CD14-positive monocyte (primary cell): ENCODE data around the gene GRB14. TPM values are rescaled to one million over a fixed set of nuclear protein-coding genes. Genes with fewer than 3 reads are reported as not detected.

Experiments
- DNase-seq, 3 donors: peaks; one replicate each; pipeline ENCODE4 v3.0.0-alpha.2; 2011 to 2022
- H2AFZ ChIP-seq: 2 replicates; pipeline ENCODE4 v1.6.0; 2012; ENCODE audit warnings: mild to moderate bottlenecking, low read depth, low read length, inconsistent platforms; ENCODE audit not compliant: insufficient read depth, poor library complexity, severe bottlenecking
- H3K27ac ChIP-seq, 2 donors: 1 replicate in 1 of 2; 2 replicates in 1 of 2; pipeline ENCODE4 v1.5.1; 2012 to 2013; ENCODE audit warnings: low read length in 2 of 2, control low read depth in 1 of 2, inconsistent platforms in 1 of 2, low read depth in 1 of 2, mild to moderate bottlenecking in 1 of 2
- H3K27me3 ChIP-seq, 2 donors: one replicate each; pipeline versions ENCODE4 v1.6.0 to v1.6.1; 2011 to 2013; ENCODE audit warnings: low read length in 2 of 2; ENCODE audit not compliant: control insufficient read depth in 2 of 2, insufficient read depth in 2 of 2
- H3K36me3 ChIP-seq, 2 donors: replicated peaks in 1 of 2; 1 replicate in 1 of 2; 2 replicates in 1 of 2; pipeline versions ENCODE4 v1.5.1 to v1.6.1; 2012 to 2013; ENCODE audit warnings: low read length in 2 of 2, control low read depth in 1 of 2, inconsistent platforms in 1 of 2, mild to moderate bottlenecking in 1 of 2; ENCODE audit not compliant: insufficient read depth in 2 of 2, control insufficient read depth in 1 of 2
- H3K4me1 ChIP-seq, 2 donors: 1 replicate in 1 of 2; 2 replicates in 1 of 2; pipeline versions ENCODE4 v1.5.1 to v1.6.1; 2012 to 2013; ENCODE audit warnings: low read length in 2 of 2, control low read depth in 1 of 2, inconsistent platforms in 1 of 2, mild to moderate bottlenecking in 1 of 2, moderate library complexity in 1 of 2; ENCODE audit not compliant: insufficient read depth in 2 of 2, control insufficient read depth in 1 of 2
- H3K4me2 ChIP-seq: replicated peaks from 2 replicates; pipeline ENCODE3; 2012; ENCODE audit warnings: low read length, moderate library complexity, mild to moderate bottlenecking; ENCODE audit not compliant: poor library complexity, severe bottlenecking; ENCODE audit errors: extremely low read depth
- H3K4me3 ChIP-seq, 3 experiments: fragments of 200-600 bp in 1 of 3; sonication (generic) in 1 of 3; replicated peaks in 1 of 3; 1 replicate in 2 of 3; 2 replicates in 1 of 3; pipeline ENCODE4 v1.5.1; 2011 to 2013; ENCODE audit warnings: low read length in 3 of 3, mild to moderate bottlenecking in 3 of 3, control low read depth in 2 of 3, low read depth in 2 of 3, inconsistent platforms in 1 of 3, moderate library complexity in 1 of 3
- H3K79me2 ChIP-seq: 2 replicates; pipeline ENCODE4 v1.6.0; 2012; ENCODE audit warnings: mild to moderate bottlenecking, control low read depth, inconsistent platforms, low read length, moderate library complexity; ENCODE audit not compliant: insufficient read depth
- H3K9ac ChIP-seq: 2 replicates; pipeline ENCODE4 v1.6.0; 2017; ENCODE audit warnings: low read length, mild to moderate bottlenecking; ENCODE audit not compliant: insufficient read depth, poor library complexity, severe bottlenecking
- H3K9me3 ChIP-seq, 2 donors: replicated peaks in 1 of 2; 1 replicate in 1 of 2; 2 replicates in 1 of 2; pipeline versions ENCODE4 v1.5.1 to v1.6.1; 2012 to 2013; ENCODE audit warnings: low read length in 2 of 2, control low read depth in 1 of 2; ENCODE audit not compliant: control insufficient read depth in 1 of 2, insufficient read depth in 1 of 2
- H4K20me1 ChIP-seq: 2 replicates; pipeline ENCODE4 v1.6.0; 2012; ENCODE audit warnings: mild to moderate bottlenecking, low read length, control low read depth, moderate library complexity; ENCODE audit not compliant: insufficient read depth
- H3K27ac Mint-ChIP-seq, 7 donors: one replicate each; pipeline ENCODE4 v1.8.0; 2020; ENCODE audit warnings: mild to moderate bottlenecking in 7 of 7, mixed read lengths in 7 of 7, moderate library complexity in 6 of 7, inconsistent platforms in 2 of 7
- H3K27me3 Mint-ChIP-seq, 3 donors: one replicate each; pipeline ENCODE4 v1.8.0; 2021 to 2022; ENCODE audit warnings: low read depth in 3 of 3, mild to moderate bottlenecking in 3 of 3, mixed read lengths in 3 of 3, moderate library complexity in 3 of 3, inconsistent platforms in 1 of 3
- H3K36me3 Mint-ChIP-seq, 2 donors: one replicate each; pipeline ENCODE4 v1.8.0; 2020; ENCODE audit warnings: mixed read lengths in 2 of 2, inconsistent platforms in 1 of 2, mild to moderate bottlenecking in 1 of 2
- H3K4me1 Mint-ChIP-seq: one replicate; pipeline ENCODE4 v1.8.0; 2020; ENCODE audit warnings: mild to moderate bottlenecking, mixed read lengths
- H3K4me3 Mint-ChIP-seq, 2 donors: one replicate each; pipeline ENCODE4 v1.8.0; 2020; ENCODE audit warnings: mild to moderate bottlenecking in 2 of 2, mixed read lengths in 2 of 2, moderate library complexity in 1 of 2
- H3K9me3 Mint-ChIP-seq, 7 donors: one replicate each; pipeline ENCODE4 v1.8.0; 2020 to 2022; ENCODE audit warnings: mixed read lengths in 7 of 7, mild to moderate bottlenecking in 6 of 7, moderate library complexity in 6 of 7, inconsistent platforms in 2 of 7
- whole genome bisulfite sequencing: methylation state at CpG from one replicate; pipeline ENCODE4 v1.1.5; 2013; ENCODE audit warnings: missing lambda C conversion rate; ENCODE audit not compliant: insufficient coverage; 5-methylcytosine and 5-hydroxymethylcytosine counted together
- intact Hi-C, 2 donors: fragments of 100-400 bp; cut with micrococcal nuclease; formaldehyde crosslinking; loops; one replicate each; pipeline versions ENCODE4 v1.15.0 to v1.15.1; 2023
- polyA plus RNA-seq, 3 donors: library from polyadenylated mRNA; depleted of rRNA in 1 of 3; unstranded in 2 of 3; stranded (reverse) in 1 of 3; fragments of 300-500 nt in 2 of 3; fragments of >200 nt in 1 of 3; fragmentation: Illumina TruSeq in 2 of 3; gene quantifications; 1 replicate in 2 of 3; 2 replicates in 1 of 3; pipeline ENCODE4 v1.2.3, GENCODE V29; 2012 to 2021
- TF ChIP-seq, protein P1 (sequence below): fragments of 200-600 bp; IDR thresholded peaks from one replicate; pipeline ENCODE4 v1.8.0; 2022; ENCODE audit warnings: antibody characterized with exemption, mild to moderate bottlenecking

GRB14 gene
- polyA plus RNA-seq, 3 donors, result 0.20 to 0.28 TPM; not detected in 1

DNA sequence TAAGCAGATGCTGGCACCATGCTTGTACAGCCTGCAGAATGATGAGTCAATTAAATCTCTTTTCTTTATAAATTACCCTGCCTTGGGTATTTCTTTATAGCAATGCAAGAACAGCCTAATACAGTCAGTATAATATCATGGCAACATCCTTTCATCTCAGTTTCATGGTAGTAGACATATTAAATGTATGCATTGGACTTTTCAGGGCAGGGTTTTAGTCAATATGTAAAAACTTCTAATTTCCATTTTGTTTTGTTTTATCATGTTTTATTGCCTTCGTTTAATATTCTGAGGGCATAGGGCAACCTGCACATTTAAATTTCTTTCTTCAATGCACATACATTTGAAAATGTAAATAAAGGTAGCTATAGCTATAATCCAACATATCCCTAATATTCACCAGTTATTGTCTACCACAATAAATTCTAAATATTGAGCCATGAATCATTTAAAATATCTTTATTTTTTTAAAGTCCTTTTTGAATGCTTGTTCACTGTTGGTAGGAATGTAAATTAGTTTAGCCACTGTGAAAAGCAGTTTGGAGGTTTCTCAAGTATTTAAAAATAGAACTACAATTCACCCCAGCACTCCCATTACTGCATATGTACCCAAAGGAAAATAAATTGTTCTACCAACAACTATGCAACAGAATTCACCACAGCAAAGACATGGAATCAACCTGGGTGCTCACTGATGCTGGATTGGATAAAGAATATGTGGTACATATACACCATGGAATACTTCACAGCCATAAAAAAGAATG is 41.8 kb upstream of the GRB14 start:
- H4K20me1 ChIP-seq, result no peaks in the 10 kb centered on the region

DNA sequence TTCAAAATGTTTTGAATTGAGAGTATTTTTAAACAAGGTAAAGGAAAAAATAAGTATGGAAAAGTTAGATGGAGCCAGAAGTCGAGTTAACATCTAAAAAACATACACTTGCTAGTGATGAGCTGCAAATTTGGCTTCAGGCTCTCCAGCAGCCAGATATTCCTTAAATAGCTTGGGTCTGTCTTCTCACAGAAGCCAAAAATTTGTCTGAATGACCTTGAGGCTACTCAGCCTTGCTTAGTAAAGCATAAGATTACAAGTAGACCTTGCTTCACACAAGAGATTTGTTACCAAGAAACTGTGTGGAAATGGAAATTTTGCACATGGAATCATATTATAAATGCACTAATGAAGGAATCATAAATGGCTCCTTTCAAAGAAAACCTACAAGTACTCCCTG is 40.8 kb upstream of the GRB14 start:
- intact Hi-C loops, result no loop called here

More for the DNA sequence above, 41.8 kb upstream of the GRB14 start:
- Mint-ChIP-seq H3K4me3 (no peak overlapping the region), H3K27me3 (peaks cover 0 to 1% (median 0%) of the 10 kb centered on the region in 3 donors), H3K9me3 (peaks cover 0 to 3% (median 2%) of the 10 kb centered on the region in 7 donors), H3K36me3 (no peaks in the 10 kb centered on the region), H3K27ac (no peak overlapping the region), H3K4me1 (no peaks in the 10 kb centered on the region)
- DNase-seq, result no peak
- H3K9me3 ChIP-seq, result no peaks in the 10 kb centered on the region
- no CpG with 5 or more reads among the region's 1 CpG for WGBS
- H3K4me2 ChIP-seq, result no peak overlapping the region
- H3K27me3 ChIP-seq, result no peaks in the 10 kb centered on the region
- H3K36me3 ChIP-seq, result no peaks in the 10 kb centered on the region
- no peaks in the 10 kb centered on the region for H3K79me2 ChIP-seq
- H3K27ac ChIP-seq, result no peak overlapping the region
- no peak overlapping the region for H3K9ac ChIP-seq
- no peaks in the 10 kb centered on the region for H3K4me1 ChIP-seq
- H3K4me3 ChIP-seq, result no peak overlapping the region
- intact Hi-C loops, result no loop called here
- TF ChIP-seq, protein P1, sequence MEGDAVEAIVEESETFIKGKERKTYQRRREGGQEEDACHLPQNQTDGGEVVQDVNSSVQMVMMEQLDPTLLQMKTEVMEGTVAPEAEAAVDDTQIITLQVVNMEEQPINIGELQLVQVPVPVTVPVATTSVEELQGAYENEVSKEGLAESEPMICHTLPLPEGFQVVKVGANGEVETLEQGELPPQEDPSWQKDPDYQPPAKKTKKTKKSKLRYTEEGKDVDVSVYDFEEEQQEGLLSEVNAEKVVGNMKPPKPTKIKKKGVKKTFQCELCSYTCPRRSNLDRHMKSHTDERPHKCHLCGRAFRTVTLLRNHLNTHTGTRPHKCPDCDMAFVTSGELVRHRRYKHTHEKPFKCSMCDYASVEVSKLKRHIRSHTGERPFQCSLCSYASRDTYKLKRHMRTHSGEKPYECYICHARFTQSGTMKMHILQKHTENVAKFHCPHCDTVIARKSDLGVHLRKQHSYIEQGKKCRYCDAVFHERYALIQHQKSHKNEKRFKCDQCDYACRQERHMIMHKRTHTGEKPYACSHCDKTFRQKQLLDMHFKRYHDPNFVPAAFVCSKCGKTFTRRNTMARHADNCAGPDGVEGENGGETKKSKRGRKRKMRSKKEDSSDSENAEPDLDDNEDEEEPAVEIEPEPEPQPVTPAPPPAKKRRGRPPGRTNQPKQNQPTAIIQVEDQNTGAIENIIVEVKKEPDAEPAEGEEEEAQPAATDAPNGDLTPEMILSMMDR, result no peak
- H2AFZ ChIP-seq, result no peak overlapping the region

More for the DNA sequence above, 40.8 kb upstream of the GRB14 start:
- no CpG with 5 or more reads among the region's 1 CpG for WGBS
- no peaks in the 10 kb centered on the region for H4K20me1 ChIP-seq
- no peak overlapping the region for H3K27ac Mint-ChIP-seq
- H3K9me3 ChIP-seq, result no peaks in the 10 kb centered on the region
- H3K4me1 ChIP-seq, result no peaks in the 10 kb centered on the region
- peaks cover 0 to 3% (median 2%) of the 10 kb centered on the region in 7 donors for H3K9me3 Mint-ChIP-seq
- H3K36me3 ChIP-seq, result no peaks in the 10 kb centered on the region
- no peak overlapping the region for H3K4me3 ChIP-seq
- no peaks in the 10 kb centered on the region for H3K36me3 Mint-ChIP-seq
- no peak overlapping the region for H2AFZ ChIP-seq
- TF ChIP-seq, protein P1, result no peak
- no peak overlapping the region for H3K4me3 Mint-ChIP-seq
- no peaks in the 10 kb centered on the region for H3K4me1 Mint-ChIP-seq
- no peak overlapping the region for H3K9ac ChIP-seq
- no peak overlapping the region for H3K4me2 ChIP-seq
- H3K27me3 Mint-ChIP-seq, result peaks cover 0 to 1% (median 0%) of the 10 kb centered on the region in 3 donors
- no peaks in the 10 kb centered on the region for H3K27me3 ChIP-seq
- no peak for DNase-seq
- no peak overlapping the region for H3K27ac ChIP-seq
- H3K79me2 ChIP-seq, result no peaks in the 10 kb centered on the region
